SKM-1 treated with dmso at 0.1 percent for 144 hours (cell line): ENCODE data around the gene STRA8.

ENCODE experiments used
- DNase-seq: peaks from one replicate; lab custom pipeline; 2025; ENCODE audit not compliant: unreplicated experiment; lab: John Stamatoyannopoulos, UW

Gene STRA8

DNA sequence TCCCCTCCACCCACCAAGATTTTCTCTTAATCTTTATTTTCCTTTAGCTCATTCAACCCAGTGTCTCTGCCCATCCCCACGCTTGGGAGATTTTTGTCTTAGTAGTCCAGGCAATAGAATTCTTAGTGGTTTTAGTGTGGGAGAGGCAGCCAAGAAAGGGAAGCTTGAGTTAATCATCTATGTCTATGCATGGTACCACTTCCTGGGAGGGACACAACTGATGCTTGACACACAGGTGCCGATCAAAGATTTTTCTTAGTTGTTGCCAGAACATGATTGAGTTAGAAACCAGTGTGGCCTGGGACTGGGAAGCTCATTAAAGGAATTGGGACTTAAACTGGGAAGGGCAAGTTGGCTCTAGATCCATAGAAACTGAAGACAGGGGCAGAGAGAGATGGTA, 3.1 kb downstream of the STRA8 start:
- no peak for DNase-seq

DNA sequence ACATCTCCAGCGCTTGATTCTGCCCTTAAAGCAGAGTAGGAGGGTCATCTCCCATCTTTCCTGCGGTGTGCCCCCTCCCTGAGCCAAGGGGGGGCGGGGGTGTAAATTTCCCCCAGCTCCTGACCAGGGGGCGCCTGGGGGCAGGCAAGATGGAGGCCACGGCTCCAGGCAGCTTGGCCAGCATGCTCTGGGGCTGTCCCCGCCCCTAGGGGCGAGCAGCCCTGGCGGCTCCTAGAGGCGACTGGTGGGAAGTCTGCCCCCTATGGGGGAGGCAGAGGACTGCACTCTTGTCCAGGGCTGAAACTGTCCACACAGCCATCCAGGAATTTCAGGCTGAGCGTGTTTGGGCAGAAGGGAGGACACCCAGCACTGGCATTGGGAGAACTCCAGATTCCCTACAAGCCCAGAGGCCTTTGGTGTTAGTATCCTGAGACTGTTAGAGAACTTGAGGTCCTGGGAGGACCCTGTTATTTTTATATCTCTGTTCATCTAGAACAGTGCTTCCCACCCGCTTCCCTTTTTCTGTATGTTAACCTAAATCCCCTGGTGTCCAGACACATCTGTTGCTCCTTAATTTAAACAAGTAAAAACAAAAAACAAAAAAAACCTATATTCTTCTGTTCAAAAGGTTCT, 4.6 kb downstream of the STRA8 start:
- no peak for DNase-seq

GRCh38 chr7:135239263-135239662, 5.6 kb downstream of the STRA8 start:
- no peak for DNase-seq

GRCh38 chr7:135240441-135240840, 6.8 kb downstream of the STRA8 start:
- no peak for DNase-seq

GRCh38 chr7:135242096-135242684, 8.6 kb downstream of the STRA8 start:
- DNase-seq: no peak

DNA sequence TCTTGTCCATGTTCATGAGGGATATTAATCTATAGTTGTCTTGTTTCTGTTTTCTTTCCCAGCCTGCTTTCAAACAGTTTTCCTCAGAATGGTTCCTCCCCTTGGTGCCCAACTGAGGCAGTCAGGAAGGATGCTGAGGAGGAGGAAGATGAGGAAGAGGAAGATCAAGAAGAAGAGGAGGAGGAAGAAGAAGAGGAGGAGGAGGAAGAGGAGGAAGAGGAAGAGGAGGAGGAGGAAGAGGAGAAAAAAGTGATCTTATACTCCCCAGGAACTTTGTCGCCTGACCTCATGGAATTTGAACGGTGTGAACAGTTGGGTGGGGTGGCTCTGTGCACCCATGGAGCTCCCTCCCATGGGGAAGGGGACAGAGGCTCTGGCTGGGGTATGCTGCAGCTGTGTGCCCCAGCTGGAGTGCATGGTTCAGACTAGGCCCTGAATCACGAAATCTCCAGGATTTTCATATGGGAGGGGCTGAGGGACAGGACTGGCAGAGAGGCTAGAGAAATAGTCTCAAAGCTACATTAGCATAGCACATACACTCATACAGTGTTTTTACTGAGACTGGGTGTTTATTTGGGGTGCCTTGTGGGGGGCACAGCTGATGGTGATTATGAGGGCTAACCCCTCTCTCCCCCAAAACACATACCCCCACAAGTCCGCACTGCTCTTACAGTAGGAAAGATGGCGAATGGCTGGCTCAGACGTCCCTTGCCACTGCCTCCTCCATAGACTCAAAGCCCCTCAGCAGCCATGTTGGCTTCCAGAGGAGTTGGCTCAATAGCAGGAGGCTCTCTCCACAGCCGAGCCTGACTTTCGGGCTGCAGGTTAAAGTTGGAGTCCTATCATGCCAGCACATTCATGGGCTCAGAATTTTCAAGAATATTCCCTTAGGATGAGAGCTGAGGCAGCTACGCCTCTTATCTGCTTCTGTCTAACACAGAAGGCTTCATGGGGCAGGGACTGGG, 11.9 kb downstream of the STRA8 start:
- no peak for DNase-seq

DNA sequence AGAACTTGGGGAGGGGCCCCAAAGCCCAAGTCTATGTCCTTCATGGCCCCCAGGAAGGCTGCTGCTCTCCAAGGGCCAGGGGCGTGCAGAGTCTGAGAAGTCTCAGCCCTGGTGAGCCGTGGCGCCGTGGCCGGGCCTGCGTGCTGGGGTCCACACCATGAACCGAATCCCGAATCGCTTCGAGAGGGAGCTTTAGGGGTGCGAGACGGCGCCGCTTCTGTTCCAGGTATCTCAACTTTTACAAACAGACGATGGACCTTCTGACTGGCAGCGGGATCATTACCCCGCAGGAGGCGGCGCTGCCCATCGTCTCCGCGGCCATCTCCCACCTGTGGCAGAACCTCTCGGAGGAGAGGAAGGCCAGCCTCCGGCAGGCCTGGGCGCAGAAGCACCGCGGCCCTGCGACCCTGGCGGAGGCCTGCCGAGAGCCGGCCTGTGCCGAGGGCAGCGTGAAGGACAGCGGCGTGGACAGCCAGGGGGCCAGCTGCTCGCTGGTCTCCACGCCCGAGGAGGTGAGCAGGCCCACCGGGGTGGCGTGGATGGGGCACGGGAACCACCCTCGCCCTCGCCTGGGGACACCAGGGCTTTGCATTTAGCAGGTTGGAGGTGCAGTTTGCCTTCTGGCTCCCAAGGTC, 12.7 kb downstream of the STRA8 start:
- no peak for DNase-seq

DNA sequence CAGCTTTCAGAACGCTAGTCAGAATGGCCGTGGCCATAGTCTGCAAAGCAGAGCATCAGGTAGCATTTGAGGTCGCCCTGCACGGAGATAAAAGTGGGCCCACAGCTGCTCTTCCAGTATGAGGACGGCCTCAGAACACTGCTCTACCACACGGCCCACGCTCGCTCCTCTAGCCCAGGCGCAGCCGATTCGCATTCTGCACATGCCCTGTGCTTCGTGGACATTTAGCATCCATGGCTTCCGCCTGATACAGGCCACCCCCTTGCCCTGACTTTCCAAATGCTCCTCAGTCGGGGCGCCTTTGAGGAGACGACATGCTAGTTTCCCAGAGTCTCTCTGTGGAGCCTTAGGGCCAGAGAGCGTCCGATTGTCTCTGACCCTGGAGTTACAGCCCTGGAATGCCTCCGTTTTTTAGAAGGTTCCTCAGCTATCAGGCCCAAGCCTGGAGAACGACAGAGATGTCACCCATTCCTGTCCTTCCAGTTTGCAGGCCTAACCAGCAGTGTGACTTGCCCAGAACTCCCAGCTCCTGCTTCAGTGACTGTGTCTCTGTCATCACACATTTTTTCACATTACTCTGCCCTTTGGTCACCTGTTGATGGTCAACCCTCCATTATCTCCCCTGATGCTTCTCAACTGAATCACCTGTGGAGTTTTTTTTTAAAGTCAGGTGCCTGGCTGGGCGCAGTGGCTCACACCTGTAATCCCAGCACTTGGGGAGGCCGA, 14.3 kb downstream of the STRA8 start:
- no peak for DNase-seq

DNA sequence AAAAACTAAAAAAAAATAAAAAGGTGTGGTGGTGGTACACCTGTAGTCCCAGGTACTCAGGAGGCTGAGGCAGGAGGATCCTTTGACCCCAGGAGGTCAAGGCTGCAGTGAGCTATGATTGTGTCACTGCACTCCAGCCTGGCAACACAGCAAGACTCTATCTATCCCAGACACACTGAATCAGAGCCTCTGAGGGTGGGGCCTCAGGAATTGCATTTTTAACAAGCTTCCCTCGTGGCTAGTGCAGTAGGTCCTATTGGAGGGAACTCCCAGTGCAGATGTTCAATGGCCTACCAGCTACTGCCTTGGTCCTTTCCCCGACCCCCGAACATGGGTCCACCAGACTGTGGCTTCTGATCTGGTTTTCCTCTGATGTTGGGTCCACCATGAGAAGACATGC, 14.9 kb downstream of the STRA8 start:
- DNase-seq: no peak

- no peak for DNase-seq
Observed at GRCh38 chr7:135251496-135252391, 18.1 kb downstream of the STRA8 start.

GRCh38 chr7:135253851-135254771, 20.5 kb downstream of the STRA8 start:
- peak; percentile 42 for DNase-seq

GRCh38 chr7:135257790-135258189, 24.2 kb downstream of the STRA8 start:
- DNase-seq: no peak

DNA sequence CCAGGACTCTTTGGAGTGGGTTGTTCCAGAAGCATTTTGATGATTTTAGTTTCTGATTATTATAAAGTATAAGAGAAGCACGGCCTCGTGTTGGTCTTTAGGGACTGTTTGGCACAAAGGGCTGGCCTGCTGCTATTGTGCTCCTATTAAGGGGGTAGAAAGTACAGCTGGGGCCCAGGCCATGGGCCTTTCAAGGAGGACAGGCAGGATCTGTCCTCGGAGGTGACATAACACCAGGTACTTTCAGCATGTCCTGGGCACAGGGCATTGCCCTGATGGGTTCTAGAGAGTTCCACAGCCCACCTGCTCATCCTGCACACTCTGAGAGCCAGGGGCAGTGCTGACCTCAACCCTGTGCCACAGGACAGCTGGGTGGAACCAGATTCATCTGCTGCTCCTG, 24.9 kb downstream of the STRA8 start:
- no peak for DNase-seq

GRCh38 chr7:135259702-135260101, 26.1 kb downstream of the STRA8 start:
- DNase-seq: no peak

GRCh38 chr7:135260470-135260869, 26.8 kb downstream of the STRA8 start:
- DNase-seq: no peak

- DNase-seq: no peak
Observed at GRCh38 chr7:135260930-135261721, 27.5 kb downstream of the STRA8 start.

GRCh38 chr7:135262623-135263320, 29.1 kb downstream of the STRA8 start:
- no peak for DNase-seq
